BJ (cell line): Measurements from ENCODE around the gene GPR17. TPM values are rescaled to one million over a fixed set of nuclear protein-coding genes. Genes with fewer than 3 reads are reported as not detected.

Experiments used
- CTCF ChIA-PET: fragments of 350-600 bp; formaldehyde crosslinking; extraction: SDS; loops from one replicate; lab custom pipeline; 2021; ENCODE audit warnings: antibody characterized with exemption, inconsistent platforms; lab: Yijun Ruan, JAX
- POLR2A ChIA-PET: fragments of 300-600 bp; sonication (Branson Sonifier 250); formaldehyde crosslinking; extraction: SDS; loops from one replicate; lab custom pipeline; 2021; ENCODE audit warnings: antibody characterized with exemption; lab: Charles Lee
- DNase-seq: peaks from one replicate; pipeline ENCODE4 v3.0.0-alpha.2; 2011; ENCODE audit warnings: low read depth
- H3K27me3 ChIP-seq: 2 replicates; pipeline ENCODE4 v1.6.0; 2011; ENCODE audit warnings: low read length; ENCODE audit not compliant: control insufficient read depth, insufficient read depth
- H3K36me3 ChIP-seq: 2 replicates; pipeline ENCODE4 v1.5.1; 2011; ENCODE audit warnings: low read length; ENCODE audit not compliant: control insufficient read depth, insufficient read depth
- H3K4me3 ChIP-seq: 2 replicates; pipeline ENCODE4 v1.5.1; 2011; ENCODE audit warnings: low read depth, mild to moderate bottlenecking, control low read depth, low read length
- CTCF ChIP-seq: IDR thresholded peaks from 2 replicates; pipeline ENCODE4 v1.5.1; 2011; ENCODE audit warnings: low read depth, mild to moderate bottlenecking, control low read depth, inconsistent platforms, low read length, moderate library complexity; ENCODE audit not compliant: insufficient read depth
- polyA plus RNA-seq: library from polyadenylated mRNA; depleted of rRNA; stranded (reverse); fragments of >200 nt; gene quantifications from 2 replicates; pipeline ENCODE4 v1.2.3, GENCODE V29; 2011

The GPR17 gene
- polyA plus RNA-seq, 1 experiment: not detected

- TF ChIP-seq CTCF: no peak
- POLR2A ChIA-PET: no interaction called here
Measured at GRCh38 chr2:127620866-127621265, 25.1 kb upstream of the GPR17 start.

GRCh38 chr2:127621981-127622431 lies 23.9 kb upstream of the GPR17 start:
- POLR2A ChIA-PET: no interaction called here
- CTCF ChIA-PET: interaction anchor here (0.8 kb wide), 1 partner anchor 30 kb away, joined by 5 read pairs; no protein-coding TSS in a partner anchor
- DNase-seq: no peak
- Histone ChIP-seq H3K4me3 (no peak overlapping the region), H3K27me3 (no peaks in the 10 kb centered on the region), H3K36me3 (no peaks in the 10 kb centered on the region)
- no peak for TF ChIP-seq CTCF

More at GRCh38 chr2:127620866-127621265, 25.1 kb upstream of the GPR17 start:
- Histone ChIP-seq H3K36me3 (no peaks in the 10 kb centered on the region), H3K4me3 (no peak overlapping the region), H3K27me3 (no peaks in the 10 kb centered on the region)
- CTCF ChIA-PET: interaction anchor here (1.1 to 3.2 kb wide), 2 partner anchors 29 to 41 kb away, joined by 3 to 10 read pairs; no protein-coding TSS in a partner anchor
- no peak for DNase-seq

GRCh38 chr2:127622561-127623387 lies 23.2 kb upstream of the GPR17 start:
- no peak overlapping the region for H3K4me3 ChIP-seq
- CTCF ChIA-PET: interaction anchor here (0.8 kb wide), 1 partner anchor 31 kb away, joined by 5 read pairs; no protein-coding TSS in a partner anchor
- DNase-seq: no peak
- POLR2A ChIA-PET: no interaction called here
- H3K36me3 ChIP-seq: no peaks in the 10 kb centered on the region
- TF ChIP-seq CTCF: no peak
- no peaks in the 10 kb centered on the region for H3K27me3 ChIP-seq

- ChIA-PET CTCF (no interaction called here), POLR2A (no interaction called here)
- Histone ChIP-seq H3K27me3 (no peaks in the 10 kb centered on the region), H3K36me3 (no peaks in the 10 kb centered on the region), H3K4me3 (no peak overlapping the region)
- TF ChIP-seq CTCF: no peak
- no peak for DNase-seq
Measured at GRCh38 chr2:127623388-127624319, 22.3 kb upstream of the GPR17 start.

GRCh38 chr2:127624320-127624755 lies 21.6 kb upstream of the GPR17 start:
- ChIA-PET CTCF (no interaction called here), POLR2A (no interaction called here)
- H3K27me3 ChIP-seq: no peaks in the 10 kb centered on the region
- TF ChIP-seq CTCF: no peak
- no peaks in the 10 kb centered on the region for H3K36me3 ChIP-seq
- no peak overlapping the region for H3K4me3 ChIP-seq
- DNase-seq: no peak
